Measurements from ENCODE around the gene CBLN3.

The CBLN3 gene

GRCh38 chr14:24381363-24382063, 48.0 kb downstream of the CBLN3 start:
- no peak for DNase-seq (ENCODE audit: low spot score)

DNA sequence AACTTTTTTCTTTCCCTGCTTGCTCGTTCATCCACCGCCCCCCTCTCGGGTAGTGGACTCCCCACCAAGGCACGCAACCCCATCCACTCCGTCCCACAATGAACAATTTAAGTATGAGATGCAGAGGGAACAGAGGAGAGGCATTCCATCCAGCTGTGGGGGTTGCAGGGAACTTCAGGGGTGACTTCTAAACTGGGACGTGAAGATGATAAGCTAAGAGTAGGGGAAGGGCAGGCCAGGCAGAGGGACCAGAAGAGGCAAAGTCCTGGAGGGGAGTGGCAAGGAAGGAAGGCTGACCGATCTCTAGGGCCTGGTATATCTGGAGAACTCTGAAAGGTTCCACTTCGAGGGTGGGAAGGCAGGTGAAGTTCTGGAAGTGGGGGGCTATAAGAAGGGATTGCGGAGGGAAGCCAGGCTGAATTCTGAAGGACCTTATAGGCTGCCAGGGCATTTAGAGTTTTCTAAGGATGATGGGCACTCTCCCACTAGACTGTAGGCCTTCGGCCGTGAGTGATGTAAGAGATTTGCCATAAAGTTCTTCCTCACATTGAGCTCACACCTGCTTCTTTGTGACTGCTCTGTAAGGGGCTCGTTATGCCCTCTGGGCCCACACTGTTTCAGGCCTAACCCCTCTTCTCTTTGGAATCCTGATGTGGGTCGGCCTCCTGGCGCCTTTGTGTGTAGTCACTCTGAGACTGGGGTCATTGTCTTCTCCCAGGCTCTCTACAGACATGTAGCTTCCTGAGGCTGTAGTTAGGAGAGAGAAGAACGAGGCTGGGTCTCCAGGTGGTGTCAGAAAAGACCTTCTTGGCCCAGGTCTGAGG, 49.3 kb downstream of the CBLN3 start:
- no peak for DNase-seq (ENCODE audit: low spot score)

DNA sequence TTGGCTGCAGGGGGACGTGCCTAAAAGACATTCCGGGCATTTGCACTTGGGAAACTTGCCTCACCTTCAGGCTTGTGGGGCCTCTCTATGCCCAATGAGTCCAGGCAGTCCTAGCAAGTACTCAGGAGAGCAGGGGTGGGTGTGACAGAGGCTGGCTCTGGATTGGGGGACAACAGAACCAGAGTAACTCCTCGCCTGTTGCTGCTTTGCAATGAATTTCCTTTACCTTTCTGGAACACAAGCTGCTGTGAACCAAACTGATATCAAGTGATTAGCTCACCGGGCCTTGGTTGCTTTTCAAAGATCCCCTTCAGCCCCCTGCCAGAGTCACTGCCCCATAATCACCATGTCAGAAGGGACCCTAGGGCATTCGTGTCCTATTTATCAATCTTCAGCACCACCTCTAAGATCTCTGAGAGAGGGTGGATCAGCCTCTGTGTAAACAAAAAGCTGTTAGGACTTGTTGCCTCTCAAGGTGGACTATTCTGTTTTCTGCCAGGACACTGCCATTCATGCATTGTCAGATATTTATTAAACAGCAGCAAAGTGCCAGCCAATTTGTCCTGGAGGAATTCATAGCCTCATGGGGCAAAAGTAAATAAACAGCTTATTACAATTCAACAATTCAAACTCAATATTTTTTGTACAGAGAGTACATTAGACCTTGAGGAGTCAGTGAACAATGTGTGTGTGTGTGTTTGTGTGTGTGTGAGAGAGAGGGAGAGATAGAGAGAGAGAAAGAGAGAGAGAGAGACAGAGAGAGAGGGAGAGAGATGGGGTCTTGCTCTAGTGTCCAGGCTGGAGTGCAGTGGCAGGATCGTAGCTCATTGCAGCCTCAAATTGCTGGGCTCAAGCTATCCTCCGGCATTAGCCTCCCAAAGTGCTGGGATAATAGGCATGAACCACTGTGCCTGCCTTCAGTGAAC, 50.2 kb downstream of the CBLN3 start:
- DNase-seq (ENCODE audit: low spot score) = no peak

DNA sequence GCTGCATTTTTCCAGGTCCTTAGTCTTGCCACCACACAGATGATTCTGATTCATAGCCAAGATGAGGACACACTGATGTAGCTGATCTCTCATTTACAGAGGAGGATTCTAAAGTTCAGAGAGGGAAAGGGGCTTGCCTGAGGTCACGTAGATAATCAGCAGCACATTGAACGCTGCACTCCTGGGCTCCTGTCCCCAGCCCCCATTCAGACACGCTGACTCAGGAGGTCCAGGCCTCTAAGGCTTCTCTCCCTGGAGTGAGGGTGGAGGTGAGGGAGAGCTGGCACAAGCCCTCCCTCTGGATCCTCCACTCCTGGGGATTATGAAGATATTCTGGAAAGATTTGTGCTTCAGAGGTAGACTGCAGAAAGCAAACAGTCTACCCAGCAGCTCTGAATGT, 51.1 kb downstream of the CBLN3 start:
- DNase-seq (ENCODE audit: low spot score) = no peak

GRCh38 chr14:24377657-24378056, 51.8 kb downstream of the CBLN3 start:
- DNase-seq (ENCODE audit: low spot score) = no peak

DNA sequence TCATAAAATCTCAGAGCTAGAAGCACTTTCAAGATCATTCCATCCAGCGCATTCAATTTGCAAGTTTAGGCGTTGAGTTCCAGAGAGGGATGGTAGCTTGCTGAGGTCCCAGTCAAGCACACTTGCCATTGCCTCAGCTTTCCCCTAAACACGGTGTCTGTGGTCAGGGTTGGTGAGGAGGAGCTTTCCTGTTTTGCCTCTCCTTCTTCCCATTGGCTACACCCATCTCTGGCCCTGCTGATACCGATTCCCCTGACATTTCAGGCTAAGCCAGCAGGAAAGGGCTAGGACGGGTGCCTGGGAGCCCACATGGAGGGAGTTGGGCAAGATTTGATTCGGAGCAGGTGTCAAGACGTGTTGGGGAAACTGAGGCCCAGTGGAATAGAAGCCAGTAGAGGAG, 52.3 kb downstream of the CBLN3 start:
- DNase-seq (ENCODE audit: low spot score) = no peak

All from iPS-NIHi11 (cell line).